Endothelial cell of umbilical vein (primary cell): Measurements from ENCODE around the gene SH3RF3.

ENCODE experiments used
- EZH2 ChIP-seq: IDR thresholded peaks from 2 replicates; pipeline ENCODE4 v1.6.1; 2012; ENCODE audit warnings: borderline replicate concordance, low read depth, mild to moderate bottlenecking, moderate library complexity, low read length, inconsistent platforms; ENCODE audit not compliant: severe bottlenecking
- FOS ChIP-seq: IDR thresholded peaks from 2 replicates; pipeline ENCODE4 v1.6.1; 2011; ENCODE audit warnings: mild to moderate bottlenecking, low read length, moderate library complexity, borderline replicate concordance; ENCODE audit not compliant: insufficient read depth
- JUN ChIP-seq: IDR thresholded peaks from 2 replicates; pipeline ENCODE4 v1.6.1; 2011; ENCODE audit warnings: borderline replicate concordance, low read depth; ENCODE audit not compliant: insufficient read length, insufficient read depth
- MYC ChIP-seq: IDR thresholded peaks from one replicate; pipeline ENCODE4 v1.6.1; 2011; ENCODE audit warnings: mild to moderate bottlenecking, low read depth, low read length
- POLR2A ChIP-seq: IDR thresholded peaks from 2 replicates; pipeline ENCODE4 v1.6.1; 2012; ENCODE audit warnings: low read depth, mild to moderate bottlenecking, control low read depth, low read length
- POLR2AphosphoS5 ChIP-seq: IDR thresholded peaks from 2 replicates; pipeline ENCODE4 v1.6.1; 2012; ENCODE audit warnings: low read depth, mild to moderate bottlenecking, control low read depth, low read length, moderate library complexity; ENCODE audit not compliant: insufficient read depth
- TF ChIP-seq, protein P1 (sequence below), 2 donors: IDR thresholded peaks; 1 replicate in 1 of 2; 2 replicates in 1 of 2; pipeline ENCODE4 v1.5.1; 2011; ENCODE audit warnings: low read length in 2 of 2, mild to moderate bottlenecking in 2 of 2, moderate library complexity in 2 of 2, control low read depth in 1 of 2, inconsistent platforms in 1 of 2, low read depth in 1 of 2; ENCODE audit not compliant: insufficient read depth in 1 of 2; ENCODE audit errors: extremely low read depth in 1 of 2
- TF ChIP-seq, protein P2 (sequence below): IDR thresholded peaks from 2 replicates; pipeline ENCODE4 v1.6.1; 2011; ENCODE audit not compliant: insufficient read depth, insufficient read length

DNA sequence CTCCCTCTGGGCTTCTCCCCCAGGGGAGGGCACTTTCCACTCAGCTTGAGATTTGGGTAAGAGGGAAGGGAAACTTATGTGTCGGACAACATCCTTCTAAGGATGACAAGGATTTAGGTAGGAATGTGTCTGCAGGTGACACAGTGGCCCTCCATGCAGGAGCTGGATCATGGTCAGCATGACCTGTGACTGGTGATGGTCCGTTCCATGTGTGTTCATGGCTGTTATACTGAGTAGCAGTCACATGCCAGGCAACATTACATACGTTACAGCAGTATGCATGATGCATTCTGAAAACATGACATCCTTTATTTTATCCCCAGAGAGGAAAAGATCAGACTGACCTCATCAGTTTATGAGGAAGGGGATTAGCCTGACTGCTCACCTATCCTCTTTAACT lies 292.6 kb downstream of the SH3RF3 start:
- TF ChIP-seq EZH2 (no peak), POLR2A (no peak), POLR2AphosphoS5 (no peak), MYC (no peak), JUN (no peak), FOS (no peak)
- TF ChIP-seq, protein P1, sequence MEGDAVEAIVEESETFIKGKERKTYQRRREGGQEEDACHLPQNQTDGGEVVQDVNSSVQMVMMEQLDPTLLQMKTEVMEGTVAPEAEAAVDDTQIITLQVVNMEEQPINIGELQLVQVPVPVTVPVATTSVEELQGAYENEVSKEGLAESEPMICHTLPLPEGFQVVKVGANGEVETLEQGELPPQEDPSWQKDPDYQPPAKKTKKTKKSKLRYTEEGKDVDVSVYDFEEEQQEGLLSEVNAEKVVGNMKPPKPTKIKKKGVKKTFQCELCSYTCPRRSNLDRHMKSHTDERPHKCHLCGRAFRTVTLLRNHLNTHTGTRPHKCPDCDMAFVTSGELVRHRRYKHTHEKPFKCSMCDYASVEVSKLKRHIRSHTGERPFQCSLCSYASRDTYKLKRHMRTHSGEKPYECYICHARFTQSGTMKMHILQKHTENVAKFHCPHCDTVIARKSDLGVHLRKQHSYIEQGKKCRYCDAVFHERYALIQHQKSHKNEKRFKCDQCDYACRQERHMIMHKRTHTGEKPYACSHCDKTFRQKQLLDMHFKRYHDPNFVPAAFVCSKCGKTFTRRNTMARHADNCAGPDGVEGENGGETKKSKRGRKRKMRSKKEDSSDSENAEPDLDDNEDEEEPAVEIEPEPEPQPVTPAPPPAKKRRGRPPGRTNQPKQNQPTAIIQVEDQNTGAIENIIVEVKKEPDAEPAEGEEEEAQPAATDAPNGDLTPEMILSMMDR (IDR thresholded peaks at IDR 0.05; ENCODE audit: extremely low read depth in 1 of 2, insufficient read depth in 1 of 2, low read depth in 1 of 2, low read length in 2 of 2): no peak
- TF ChIP-seq, protein P2, sequence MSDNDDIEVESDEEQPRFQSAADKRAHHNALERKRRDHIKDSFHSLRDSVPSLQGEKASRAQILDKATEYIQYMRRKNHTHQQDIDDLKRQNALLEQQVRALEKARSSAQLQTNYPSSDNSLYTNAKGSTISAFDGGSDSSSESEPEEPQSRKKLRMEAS: no peak
